Measurements from ENCODE around the gene AVPR1B.

DNA sequence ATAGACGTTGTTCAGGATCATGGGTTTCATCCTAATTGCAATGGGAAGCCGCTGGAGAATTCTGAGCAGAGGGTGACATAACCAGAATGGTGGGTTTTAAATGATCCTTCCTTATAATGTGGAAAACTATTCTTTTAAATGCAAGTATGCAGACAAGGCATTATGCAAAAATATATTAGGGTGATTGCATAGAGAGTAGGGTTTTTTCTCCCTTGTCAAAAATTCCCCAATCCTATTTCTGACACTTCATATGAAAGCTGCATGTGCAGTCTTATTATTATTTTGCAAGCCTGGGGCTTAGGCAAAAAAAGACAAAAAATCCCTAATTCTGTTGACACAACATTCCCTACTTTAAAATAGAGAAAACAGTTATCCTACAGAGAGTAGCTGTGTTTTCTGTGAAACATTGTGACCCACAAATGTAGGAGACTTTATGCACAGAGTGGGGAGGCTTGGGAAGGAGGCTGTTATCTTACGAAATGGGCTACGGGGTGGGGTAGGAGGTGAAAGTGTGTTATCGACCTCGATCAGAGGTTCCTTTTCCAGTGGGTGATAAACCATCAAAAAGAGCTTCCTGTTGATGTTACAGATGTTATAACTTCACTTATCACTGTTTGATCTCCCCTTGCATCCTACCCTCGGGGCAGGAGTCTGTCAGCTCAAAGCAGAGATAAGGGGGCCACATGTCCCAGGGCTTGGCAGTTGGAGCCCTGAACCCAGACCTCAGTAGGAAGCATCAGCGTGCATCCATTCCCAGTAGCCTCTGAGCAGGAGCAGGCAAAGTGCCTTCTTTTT is 37.0 kb downstream of the AVPR1B start:
- TF ChIP-seq POLR2A (IDR thresholded peaks at IDR 0.05; ENCODE audit: low read depth, low read length) = no peak
- TF ChIP-seq, protein P1, sequence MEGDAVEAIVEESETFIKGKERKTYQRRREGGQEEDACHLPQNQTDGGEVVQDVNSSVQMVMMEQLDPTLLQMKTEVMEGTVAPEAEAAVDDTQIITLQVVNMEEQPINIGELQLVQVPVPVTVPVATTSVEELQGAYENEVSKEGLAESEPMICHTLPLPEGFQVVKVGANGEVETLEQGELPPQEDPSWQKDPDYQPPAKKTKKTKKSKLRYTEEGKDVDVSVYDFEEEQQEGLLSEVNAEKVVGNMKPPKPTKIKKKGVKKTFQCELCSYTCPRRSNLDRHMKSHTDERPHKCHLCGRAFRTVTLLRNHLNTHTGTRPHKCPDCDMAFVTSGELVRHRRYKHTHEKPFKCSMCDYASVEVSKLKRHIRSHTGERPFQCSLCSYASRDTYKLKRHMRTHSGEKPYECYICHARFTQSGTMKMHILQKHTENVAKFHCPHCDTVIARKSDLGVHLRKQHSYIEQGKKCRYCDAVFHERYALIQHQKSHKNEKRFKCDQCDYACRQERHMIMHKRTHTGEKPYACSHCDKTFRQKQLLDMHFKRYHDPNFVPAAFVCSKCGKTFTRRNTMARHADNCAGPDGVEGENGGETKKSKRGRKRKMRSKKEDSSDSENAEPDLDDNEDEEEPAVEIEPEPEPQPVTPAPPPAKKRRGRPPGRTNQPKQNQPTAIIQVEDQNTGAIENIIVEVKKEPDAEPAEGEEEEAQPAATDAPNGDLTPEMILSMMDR (IDR thresholded peaks at IDR 0.05; ENCODE audit: extremely low read depth in 1 of 2, insufficient read depth in 1 of 2, low read depth in 1 of 2, low read length in 2 of 2) = no peak
- TF ChIP-seq, protein P2, sequence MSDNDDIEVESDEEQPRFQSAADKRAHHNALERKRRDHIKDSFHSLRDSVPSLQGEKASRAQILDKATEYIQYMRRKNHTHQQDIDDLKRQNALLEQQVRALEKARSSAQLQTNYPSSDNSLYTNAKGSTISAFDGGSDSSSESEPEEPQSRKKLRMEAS (IDR thresholded peaks at IDR 0.05; ENCODE audit: insufficient read depth, insufficient read length) = no peak
- no peak for TF ChIP-seq POLR2AphosphoS5 (IDR thresholded peaks at IDR 0.05; ENCODE audit: insufficient read depth, low read depth, low read length)
- no peak for TF ChIP-seq EZH2 (IDR thresholded peaks at IDR 0.05; ENCODE audit: borderline replicate concordance, low read depth, low read length, severe bottlenecking)

Data from endothelial cell of umbilical vein (primary cell).